AG04449 (cell line): ENCODE data around the gene CEP72.

ENCODE experiments used
- CTCF ChIA-PET: fragments of 350-600 bp; formaldehyde crosslinking; extraction: SDS; loops from one replicate; lab custom pipeline; 2021; ENCODE audit warnings: antibody characterized with exemption; lab: Yijun Ruan, JAX
- POLR2A ChIA-PET: fragments of 400-600, 350-600 bp; formaldehyde crosslinking; extraction: SDS; loops from one replicate; lab custom pipeline; 2020; ENCODE audit warnings: antibody characterized with exemption, inconsistent platforms; lab: Yijun Ruan, JAX
- DNase-seq: peaks from one replicate; pipeline ENCODE4 v3.0.0-alpha.2; 2010; ENCODE audit warnings: low read depth, low spot score
- H3K4me3 ChIP-seq: 2 replicates; pipeline ENCODE4 v1.5.1; 2011; ENCODE audit warnings: low read depth, mild to moderate bottlenecking, control low read depth, low read length
- TF ChIP-seq, protein P1 (sequence below): IDR thresholded peaks from one replicate; pipeline ENCODE4 v1.5.1; 2011; ENCODE audit warnings: mild to moderate bottlenecking, moderate library complexity, low read length, control low read depth, inconsistent platforms; ENCODE audit not compliant: insufficient read depth; ENCODE audit errors: missing control alignments

CEP72 gene

GRCh38 chr5:618450-618849 lies 6.3 kb downstream of the CEP72 start:
- TF ChIP-seq, protein P1, sequence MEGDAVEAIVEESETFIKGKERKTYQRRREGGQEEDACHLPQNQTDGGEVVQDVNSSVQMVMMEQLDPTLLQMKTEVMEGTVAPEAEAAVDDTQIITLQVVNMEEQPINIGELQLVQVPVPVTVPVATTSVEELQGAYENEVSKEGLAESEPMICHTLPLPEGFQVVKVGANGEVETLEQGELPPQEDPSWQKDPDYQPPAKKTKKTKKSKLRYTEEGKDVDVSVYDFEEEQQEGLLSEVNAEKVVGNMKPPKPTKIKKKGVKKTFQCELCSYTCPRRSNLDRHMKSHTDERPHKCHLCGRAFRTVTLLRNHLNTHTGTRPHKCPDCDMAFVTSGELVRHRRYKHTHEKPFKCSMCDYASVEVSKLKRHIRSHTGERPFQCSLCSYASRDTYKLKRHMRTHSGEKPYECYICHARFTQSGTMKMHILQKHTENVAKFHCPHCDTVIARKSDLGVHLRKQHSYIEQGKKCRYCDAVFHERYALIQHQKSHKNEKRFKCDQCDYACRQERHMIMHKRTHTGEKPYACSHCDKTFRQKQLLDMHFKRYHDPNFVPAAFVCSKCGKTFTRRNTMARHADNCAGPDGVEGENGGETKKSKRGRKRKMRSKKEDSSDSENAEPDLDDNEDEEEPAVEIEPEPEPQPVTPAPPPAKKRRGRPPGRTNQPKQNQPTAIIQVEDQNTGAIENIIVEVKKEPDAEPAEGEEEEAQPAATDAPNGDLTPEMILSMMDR, result no peak
- ChIA-PET CTCF (no interaction called here), POLR2A (no interaction called here)

GRCh38 chr5:619444-619843 lies 7.3 kb downstream of the CEP72 start:
- TF ChIP-seq, protein P1, result no peak
- no peak for DNase-seq
- POLR2A ChIA-PET, result no interaction called here
- no peak overlapping the region for H3K4me3 ChIP-seq
- CTCF ChIA-PET, result no interaction called here

More at GRCh38 chr5:618450-618849, 6.3 kb downstream of the CEP72 start:
- no peak overlapping the region for H3K4me3 ChIP-seq
- no peak for DNase-seq

DNA sequence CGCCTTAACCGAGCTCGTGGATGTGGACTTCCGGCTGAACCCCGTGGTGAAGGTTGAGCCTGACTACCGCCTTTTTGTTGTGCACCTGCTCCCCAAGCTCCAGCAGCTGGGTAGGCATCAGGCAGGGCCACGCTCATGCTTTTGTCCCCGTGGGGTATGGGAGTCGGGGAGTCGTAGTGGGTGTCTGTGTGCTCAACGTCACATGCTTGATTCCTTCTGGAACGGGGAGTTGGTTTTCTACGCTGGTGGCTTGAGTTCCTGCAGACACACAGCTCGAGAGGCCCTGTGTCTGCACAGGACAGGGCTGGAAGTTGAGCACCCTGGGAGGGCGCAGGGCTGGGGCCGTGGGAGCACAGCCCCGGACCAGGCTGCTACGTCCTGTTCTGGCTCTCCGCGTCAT lies 8.0 kb downstream of the CEP72 start:
- H3K4me3 ChIP-seq, result no peak overlapping the region
- TF ChIP-seq, protein P1, result no peak
- no peak for DNase-seq
- ChIA-PET CTCF (no interaction called here), POLR2A (no interaction called here)

- TF ChIP-seq, protein P1, result no peak
- CTCF ChIA-PET, result no interaction called here
- no peak overlapping the region for H3K4me3 ChIP-seq
- no peak for DNase-seq
- POLR2A ChIA-PET, result no interaction called here
These were observed 8.5 kb downstream of the CEP72 start for GRCh38 chr5:620586-621180.

GRCh38 chr5:621341-621761 lies 9.2 kb downstream of the CEP72 start:
- no peak for DNase-seq
- no peak overlapping the region for H3K4me3 ChIP-seq
- ChIA-PET CTCF (no interaction called here), POLR2A (no interaction called here)
- TF ChIP-seq, protein P1, result no peak

DNA sequence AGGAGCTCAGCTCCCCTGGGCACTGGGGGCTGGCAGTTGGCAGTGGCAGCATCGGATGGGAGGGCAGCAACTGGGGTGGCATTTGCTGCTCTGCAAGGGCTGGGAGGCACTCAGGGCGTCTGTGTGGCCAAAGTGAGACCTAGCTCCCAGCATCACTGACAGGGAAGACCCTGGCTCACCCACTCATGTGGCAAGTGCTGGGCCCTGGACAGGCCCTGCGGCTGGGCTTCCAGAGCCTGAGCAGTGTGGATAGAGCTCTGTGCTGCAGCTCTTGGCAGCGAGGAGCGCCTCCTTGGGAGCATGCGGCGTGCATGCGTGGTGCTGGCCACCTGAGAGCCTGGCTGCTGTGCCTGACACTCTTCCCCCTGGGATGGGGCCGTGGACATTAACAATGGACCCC lies 10.2 kb downstream of the CEP72 start:
- no peak overlapping the region for H3K4me3 ChIP-seq
- CTCF ChIA-PET, result interaction anchor here (0.6 kb wide), 1 partner anchor 34 kb away, joined by 3 read pairs; no protein-coding TSS in a partner anchor
- POLR2A ChIA-PET, result no interaction called here
- DNase-seq, result no peak
- TF ChIP-seq, protein P1, result no peak
